Stimulated activated CD4-positive, alpha-beta T cell treated with anti-CD3 and anti-CD28 coated beads, Interleukin-12 subunit alpha, Interleukin-12 subunit beta, amount 100 ng/mL, for 48 hours (primary cell): Measurements from ENCODE around the gene SLC6A5.
"Not testable (repeated sequence)": the region's sequence is repeated elsewhere in the genome, so short reads cannot be mapped to it uniquely, and the experiment has no call there.

Source experiments
- DNase-seq, 3 donors: peaks; one replicate each; pipeline ENCODE4 v3.0.0-alpha.2; 2020; ENCODE audit warnings: low read depth in 2 of 3, low spot score in 1 of 3

Gene SLC6A5

DNA sequence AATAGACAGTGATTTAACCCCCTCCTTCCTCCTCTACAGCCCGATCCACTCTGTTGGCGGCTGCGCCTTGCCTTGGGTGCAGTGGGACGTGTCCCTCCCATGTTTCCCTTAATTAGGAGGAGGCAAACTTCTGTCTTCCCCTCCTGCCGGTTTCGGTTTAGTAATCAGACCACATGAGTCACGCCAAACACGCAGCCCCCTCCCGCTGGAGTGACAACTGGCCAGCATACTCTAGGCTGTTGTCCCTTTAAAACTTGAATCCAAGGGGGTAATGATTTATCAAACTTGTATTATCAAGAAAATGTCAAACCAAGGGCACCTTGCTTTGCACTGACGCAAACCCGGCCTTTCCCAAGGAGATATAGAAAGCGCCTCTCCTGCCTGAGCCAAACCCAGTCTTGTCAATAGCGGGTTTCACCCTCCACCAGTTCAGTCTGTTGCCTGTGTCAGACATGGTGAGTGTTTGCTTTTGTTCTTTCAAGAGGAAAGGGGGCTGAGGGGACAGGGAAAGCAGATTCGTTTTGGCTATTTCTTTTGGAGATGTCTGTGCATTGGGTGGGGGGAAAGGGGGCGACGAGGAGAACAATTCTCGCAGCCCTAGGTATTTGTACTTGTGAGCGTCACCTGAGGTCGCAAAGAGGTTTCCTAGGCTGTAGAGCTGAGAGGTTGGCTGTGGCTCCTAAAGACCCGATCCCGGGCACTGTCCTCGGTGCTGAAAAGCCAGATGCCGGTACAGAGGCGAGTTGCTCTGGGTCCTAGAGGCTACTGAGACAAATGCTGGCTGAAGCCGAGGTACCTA, at the start of gene SLC6A5:
TSS of gene SLC6A5 (plus strand) at position 388 of the 799 bp plus-strand sequence. CDS start at position 453, 65 bp downstream.
- peak; percentile 16 to 26 (median 18) for DNase-seq

DNA sequence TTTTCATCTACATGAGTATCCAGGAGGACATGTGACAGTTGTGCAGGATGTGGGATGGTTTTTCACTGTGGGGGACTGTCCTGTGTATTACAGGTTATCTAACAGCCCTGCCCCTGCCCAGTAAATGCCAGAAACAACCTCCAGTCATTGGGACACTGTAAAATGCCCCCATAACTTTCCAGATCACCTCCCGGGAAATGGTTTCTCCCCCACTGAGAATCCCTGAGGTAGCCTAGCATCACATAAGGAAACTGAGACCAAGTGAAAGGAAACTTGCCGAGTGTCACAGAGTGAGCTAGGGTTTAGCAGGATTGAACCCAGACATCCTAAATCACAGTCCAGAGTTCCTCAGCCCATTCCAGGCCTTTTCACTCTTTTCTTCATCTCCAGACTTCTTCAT, 48.3 kb upstream of the SLC6A5 start:
- no peak for DNase-seq

DNA sequence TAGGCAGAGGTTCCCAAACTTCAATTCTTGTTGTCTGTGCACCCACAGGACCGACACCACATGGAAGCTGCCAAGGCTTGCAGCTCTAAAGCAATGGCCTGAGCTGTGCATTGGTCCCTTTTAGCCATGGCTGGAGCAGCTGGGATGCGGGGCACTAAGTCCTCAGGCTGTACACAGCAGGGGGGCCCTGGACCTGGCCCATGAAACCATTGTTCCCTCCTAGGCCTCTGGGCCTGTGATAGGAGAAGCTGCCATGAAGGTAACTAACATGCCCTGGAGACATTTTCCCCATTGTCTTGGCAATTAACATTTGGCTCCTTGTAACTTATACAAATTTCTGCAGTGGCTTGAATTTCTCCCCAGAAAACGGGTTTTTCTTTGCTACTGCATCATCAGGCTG, 43.6 kb upstream of the SLC6A5 start:
- DNase-seq, result no peak

DNA sequence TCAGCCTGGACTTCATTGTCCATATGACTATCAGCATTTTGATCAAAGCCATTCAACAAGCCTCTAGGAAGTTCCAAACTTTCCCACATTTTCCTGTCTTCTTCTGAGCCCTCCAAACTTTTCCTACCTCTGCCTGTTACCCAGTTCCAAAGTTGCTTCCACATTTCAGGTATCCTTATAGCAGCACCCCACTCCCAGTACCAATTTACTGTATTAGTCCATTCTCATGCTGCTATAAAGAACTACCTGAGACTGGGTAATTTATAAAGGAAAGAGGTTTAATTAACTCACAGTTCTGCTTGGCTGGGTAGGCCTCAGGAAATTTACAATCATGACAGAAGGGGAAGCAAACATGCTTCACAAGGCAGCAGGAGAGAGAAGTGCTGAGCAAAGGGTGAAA, 43.0 kb upstream of the SLC6A5 start:
- DNase-seq, result not testable (repeated sequence)

DNA sequence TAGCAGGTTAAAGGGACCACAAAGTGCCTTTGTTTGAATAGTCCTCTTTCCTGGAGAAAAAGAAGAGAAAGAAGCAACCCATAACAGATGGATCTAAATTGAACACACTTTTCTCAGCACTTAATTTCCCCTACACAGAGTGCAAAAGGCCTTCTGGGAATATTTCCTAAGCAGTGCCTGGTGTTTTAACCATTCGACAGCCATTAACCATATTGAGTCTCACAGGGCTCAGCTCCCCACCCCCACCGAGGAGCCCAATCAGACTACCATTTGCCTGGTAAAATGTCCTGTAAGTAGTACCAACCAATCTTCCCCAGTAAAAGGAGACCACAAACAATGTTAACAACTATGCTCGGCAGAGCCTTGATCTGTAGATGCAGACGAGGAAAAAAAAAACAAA, 40.7 kb upstream of the SLC6A5 start:
- DNase-seq, result no peak

DNA sequence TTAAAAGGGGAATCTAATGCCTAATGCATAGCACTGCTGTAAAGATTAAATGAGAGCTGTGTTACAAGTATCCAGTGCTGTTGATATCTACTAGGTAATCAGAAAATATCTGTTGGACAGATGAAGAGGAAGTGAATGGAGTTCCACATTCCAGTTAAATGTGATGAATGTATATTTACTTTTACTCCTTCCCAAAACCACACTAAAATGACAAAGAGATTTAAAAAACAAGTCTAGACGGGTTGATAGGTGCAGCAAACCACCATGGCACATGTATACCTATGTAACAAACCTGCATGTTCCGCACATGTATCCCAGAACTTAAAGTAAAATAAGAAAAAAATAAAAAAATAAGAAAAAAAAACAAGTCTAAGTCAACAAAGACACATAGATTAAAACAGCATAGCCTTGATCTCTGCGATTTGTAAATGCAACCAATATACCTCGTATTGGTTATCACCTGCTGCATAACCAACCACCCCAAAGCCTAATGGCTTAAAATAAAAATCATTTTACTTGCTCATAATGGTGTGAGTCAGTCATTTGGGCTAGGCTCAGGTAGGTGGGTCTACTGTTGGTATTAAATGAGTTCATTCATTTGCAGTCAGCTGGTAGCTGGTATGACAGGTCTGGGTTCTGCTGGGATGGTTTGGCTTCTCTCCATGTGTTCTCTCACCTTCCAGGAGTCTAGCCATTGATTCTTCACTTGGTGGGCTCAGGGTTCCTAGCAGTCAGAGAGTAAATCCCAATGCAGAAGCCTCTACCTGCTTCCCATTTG, 39.7 kb upstream of the SLC6A5 start:
- no peak for DNase-seq

DNA sequence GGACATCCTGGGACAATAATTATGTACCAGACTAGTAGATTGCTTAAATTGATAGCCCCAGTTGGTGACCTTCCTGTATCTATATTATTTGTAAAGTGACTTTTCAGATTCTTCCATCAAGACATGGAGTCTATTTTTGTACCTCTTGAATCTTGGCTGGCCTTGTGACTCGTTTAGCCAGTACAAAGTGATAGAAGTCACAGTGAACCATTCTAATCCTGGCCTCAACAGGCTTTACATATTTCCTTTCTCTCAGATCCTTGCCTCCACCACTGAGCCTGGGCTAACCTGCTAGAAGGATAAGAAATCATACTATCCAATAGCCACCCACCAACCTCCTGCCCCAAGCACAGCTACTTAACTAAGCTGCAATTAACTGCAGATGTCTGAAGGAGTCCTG, 37.5 kb upstream of the SLC6A5 start:
- no peak for DNase-seq

DNA sequence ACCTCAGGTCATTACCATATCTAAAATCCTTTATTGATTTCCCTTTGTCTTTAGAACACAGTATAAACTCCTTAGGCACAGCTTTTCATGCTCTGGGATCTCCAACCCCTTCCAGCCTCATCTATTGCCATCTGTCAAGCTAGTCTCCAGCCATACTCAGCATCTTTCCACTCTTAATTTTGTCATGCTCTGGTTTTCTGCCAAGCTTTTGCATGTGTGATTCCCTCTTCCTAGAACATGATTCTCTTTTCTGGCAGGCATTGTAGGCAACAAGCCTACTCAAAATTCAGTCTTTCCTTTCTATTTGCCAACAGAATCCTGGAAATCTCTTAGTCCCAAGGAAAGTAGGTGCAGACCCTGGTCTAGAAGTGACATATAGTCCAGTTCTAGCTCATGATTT, 35.5 kb upstream of the SLC6A5 start:
- no peak for DNase-seq

DNA sequence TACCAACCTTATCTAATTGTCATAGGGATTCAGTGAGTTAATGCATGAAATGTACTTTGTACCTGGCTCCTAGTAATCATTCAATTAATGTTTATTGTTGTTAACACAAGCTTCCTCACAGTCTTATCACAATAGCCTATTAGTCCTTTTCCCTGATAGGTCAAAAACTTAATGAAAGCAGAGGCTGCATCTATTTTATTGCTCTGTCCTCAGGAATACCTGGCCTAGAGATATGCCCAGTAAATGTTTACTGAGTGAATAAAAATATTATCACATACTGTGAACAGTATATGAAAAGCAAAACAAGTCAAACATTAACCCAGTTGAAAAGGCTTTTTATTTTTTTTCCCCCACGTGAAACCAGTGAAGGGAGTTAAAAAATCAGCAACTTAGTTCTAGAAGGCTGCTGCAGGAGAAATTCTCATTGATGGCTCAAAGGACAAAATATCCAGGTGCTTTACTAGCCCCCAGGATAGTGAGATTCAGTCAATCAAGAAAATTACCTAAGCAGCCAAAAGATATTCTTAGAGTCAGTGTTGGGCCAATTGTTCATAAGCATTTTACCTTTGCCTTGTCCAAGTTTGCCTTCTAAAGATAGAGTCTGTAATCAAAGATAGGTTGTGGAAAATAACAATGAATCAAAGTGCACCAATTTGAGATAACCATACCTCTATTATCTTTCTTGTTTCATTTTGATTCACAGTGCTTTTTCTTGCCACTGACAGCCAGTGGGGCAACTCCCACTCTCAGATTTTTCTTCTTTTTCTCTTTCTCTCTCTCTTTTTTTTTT, 34.4 kb upstream of the SLC6A5 start:
- DNase-seq, result no peak

DNA sequence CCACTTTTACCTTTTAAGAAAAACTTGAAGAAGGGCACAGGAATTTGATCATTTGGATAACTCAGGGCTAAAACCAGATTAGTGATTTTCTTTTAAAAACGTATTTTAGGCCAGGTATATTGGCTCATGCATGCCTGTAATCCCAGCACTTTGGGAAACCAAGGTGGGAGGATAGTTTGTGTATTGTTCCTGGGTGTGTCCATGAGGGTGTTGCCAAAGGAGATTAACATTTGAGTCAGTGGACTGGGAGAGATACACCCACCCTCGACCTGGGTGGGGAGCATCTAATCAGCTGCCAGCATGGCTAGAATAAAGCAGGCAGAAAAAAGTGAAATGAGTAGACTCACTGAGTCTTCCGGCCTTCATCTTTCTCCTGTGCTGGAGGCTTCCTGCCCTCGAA, 33.3 kb upstream of the SLC6A5 start:
- DNase-seq, result not testable (repeated sequence)

DNA sequence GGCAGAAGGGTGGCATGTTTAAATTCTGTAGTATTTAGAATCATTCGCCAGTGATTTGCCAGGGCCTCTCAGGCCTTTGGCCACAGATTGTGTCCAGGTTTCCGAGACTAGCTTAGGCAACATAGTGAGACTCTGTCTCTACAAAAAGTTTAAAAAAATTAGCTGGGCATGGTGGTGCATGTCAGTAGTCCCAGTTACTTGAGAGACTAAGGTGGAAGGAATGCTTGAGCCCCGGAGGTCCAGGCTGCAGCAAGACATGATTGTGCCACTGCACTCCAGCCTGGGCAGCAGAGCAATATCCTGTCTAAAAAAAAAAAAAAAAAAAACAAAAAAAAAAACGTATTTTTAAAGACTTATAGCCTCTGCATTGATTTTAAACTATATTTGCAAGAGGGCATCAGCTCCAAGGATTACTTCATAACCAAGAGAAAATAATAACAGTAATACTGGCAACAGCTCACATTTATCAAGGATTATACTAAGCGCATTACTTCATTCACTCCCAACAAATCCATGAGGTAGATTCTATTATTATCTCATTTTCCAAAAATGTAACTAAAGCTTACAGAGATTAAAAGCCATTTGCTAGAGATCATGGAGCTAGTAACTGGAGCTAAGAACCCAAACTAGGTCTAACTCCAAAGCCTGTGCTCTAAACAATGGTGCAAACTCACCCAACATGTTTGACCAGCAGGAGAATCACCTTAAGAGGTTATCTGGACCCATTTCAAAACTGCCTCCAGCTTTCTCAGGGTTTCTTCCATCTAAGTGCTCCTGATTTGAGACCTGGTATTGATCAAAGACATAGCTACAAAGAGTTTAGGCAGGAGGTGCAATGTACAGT, 32.6 kb upstream of the SLC6A5 start:
- no peak for DNase-seq

DNA sequence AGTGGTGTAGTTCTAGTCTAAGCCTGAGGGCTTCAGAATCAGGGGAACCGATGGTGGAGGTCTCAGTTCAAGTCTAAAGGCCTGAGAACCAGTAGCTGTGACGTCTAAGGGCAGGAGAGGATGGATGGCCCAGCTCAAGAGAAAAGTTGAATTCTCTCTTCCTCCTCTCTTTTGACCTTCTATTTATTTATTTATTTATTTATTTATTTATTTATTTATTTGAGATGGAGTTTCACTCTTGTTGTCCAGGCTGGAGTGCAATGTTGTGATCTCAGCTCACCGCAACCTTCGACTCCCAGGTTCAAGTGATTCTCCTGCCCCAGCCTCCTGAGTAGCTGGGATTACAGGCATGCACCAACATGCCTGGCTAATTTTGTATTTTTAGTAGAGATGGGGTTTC, 19.7 kb upstream of the SLC6A5 start:
- not testable (repeated sequence) for DNase-seq

DNA sequence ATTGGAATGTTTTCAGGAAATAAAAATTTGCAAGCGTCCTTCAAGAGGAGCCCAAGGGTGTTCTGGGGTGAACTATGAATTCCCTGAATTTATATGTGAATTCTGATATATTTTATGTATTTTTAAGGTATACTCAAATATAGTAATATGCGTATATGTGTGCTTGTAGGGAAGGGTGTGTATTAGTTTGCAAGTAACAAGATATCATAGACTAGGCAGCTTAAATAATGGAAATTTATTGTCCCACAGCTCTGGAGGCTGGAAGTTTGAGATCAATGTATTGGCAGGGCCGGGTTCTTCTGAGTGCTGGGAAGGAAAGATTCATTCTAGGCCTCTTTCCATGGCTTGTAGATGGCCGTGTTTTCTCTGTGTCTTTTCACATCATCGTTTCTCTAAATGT, 16.2 kb upstream of the SLC6A5 start:
- DNase-seq, result no peak

DNA sequence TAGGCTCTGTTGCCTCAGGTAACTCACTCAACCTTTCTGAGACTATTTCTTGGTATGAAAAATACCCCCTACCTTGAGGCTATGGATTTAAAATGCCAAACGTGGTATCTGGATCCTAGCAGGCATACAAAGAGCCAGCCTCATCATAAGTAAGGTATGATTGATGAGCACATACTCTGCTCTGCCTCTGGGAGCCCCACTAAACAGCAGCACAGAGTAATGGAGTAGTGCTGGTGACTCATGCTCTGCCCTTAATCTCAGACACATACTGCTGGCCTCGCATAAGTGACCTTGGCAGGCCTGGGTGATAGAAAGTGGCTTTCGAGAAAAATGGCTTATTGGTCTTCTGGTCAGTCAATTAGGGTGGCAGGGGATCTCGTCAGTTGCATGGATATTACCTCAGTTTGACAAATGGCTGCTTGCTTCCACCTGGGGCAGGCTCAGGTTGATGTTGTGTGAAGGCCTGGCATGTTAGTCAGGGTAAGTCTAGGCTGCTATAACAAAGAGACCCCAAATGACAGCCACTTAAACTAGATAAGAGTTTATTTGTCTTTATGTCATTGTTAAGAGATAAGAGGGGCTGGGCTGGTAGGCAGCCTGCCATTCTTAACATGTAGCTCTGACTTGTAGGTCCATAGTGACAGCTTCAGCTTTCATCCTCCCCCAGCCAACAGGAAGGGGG, 15.2 kb upstream of the SLC6A5 start:
- DNase-seq, result no peak

DNA sequence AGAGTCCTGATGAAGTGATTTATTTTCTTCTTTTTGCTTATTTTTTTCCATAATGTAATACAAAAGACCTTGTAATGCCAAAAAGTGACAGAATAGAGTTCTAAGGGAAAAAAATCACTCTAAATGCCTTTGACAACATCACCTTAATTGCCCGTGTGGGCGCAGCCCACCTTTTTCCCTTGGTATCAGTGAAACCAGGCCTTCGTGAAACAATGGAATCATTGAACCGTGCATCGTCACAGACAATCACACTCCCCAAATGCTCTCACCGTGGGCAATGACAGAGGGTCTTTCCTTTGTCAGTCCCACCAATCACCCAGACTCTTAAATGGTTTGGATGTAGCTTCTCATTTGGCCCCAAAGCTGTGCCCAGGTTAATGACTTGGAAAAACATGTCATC, 9.6 kb upstream of the SLC6A5 start:
- DNase-seq, result no peak

DNA sequence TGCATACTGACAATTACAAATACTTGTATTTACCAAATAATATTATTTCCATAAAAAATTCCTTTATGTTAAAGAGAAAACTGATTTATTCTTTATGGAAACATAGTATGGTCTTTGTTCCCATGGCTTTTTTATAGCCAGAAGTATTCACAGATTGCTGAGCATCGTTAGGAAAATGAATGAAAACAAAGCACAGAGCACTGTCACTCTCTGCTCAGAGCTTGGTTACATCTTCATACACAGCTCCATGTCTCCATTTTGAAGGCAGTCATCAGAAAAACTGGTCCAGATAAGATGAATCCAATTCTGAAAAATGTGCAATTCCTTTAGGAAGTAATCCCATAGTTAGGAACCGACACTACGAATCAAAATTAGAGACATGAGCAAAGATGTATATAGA, 9.0 kb upstream of the SLC6A5 start:
- DNase-seq, result no peak

DNA sequence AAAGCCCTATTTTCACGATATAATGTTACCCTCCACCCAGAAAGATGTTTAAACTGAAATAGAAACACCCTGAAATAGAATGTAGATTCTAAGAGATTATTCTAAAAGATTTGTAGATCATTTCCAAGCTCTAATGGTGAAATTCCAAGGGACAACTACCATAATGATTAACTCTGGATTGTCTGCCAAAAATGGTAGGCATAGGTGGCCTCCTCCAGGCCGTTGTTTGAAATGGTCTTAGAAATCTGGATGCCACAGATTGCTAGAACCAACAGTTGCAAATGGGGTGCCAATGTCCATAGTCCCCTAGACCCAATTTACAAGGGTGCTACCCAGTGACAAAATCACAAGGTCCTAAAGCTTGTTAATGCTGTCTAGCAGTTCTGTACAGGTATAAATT, 6.7 kb upstream of the SLC6A5 start:
- DNase-seq, result no peak

DNA sequence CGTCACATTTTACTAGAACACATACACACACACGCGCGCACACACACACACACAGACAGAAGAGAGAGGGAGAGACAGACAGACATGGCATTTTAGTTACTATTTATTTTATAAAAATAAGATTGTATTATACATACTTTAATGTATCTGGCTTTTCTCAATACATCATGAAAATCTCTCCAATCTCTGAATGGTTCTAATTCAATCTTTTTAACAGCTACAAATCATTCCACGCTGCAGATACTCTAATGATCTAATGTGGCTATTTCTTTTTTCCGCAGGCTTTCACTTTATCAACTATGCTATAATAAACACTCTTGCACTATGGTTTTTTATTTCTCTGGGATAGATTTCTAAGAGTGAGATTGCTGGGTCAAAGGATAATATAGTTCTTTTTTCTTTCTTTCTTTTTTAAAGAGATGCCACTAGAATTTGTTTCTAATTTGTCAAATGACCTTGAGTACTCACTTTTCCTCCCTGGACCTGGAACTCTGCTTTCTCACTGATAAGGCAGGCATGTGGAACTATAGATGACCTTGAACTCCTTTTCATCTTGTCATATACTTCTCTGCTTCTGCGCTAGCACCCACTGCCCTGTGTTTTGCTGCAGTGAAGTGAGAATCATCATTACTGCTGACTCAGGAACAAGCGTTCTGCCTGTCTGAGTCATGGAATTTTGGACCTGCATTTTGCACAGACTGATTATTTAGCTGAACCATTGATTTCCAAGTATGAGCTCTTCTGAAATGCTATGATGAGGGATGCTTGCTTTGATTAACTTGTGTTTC, 4.9 kb upstream of the SLC6A5 start:
- DNase-seq, result no peak

DNA sequence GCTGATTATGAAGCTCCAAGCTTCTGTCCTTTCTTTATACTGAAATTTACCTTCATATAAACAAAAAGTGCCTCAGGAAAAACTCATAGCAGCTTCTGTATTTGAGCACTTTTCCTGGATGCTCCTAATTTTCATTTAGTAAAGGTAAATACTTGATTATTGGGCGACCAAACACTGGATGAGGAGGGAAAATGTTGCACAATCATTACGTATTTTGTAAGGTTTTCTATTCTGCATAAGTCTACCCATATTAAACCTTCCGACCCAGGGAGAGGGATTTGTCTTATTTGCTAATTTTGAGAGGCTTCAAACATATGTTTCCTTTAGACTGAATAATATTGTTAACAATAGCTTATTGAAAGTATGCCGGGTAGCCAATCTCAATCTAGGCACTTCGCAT, 4.3 kb upstream of the SLC6A5 start:
- DNase-seq, result no peak
